MCF 10A (cell line): ENCODE results near the gene OR2A2. TPM values are rescaled to one million over a fixed set of nuclear protein-coding genes. Genes with fewer than 3 reads are reported as not detected.
"Not testable (repeated sequence)": the region's sequence is repeated elsewhere in the genome, so short reads cannot be mapped to it uniquely, and the experiment has no call there.

Experiments used
- BruUV-seq: library from RNA; stranded (reverse); fragments of 400-500 nt; replicated peaks from 2 replicates; lab custom pipeline; 2021; lab: Mats Ljungman, UMichigan
- CTCF ChIA-PET: fragments of 300-600 bp; sonication (Branson Sonifier 250); formaldehyde crosslinking; extraction: SDS; loops from one replicate; lab custom pipeline; 2021; ENCODE audit warnings: antibody characterized with exemption, inconsistent platforms; lab: Yijun Ruan, JAX
- POLR2A ChIA-PET: fragments of 300-600, 350-650 bp; sonication (Branson Sonifier 250); formaldehyde crosslinking; extraction: SDS; loops from one replicate; lab custom pipeline; 2020; ENCODE audit warnings: antibody characterized with exemption, inconsistent platforms; lab: Yijun Ruan, JAX
- DNase-seq: peaks from one replicate; pipeline ENCODE4 v3.0.0-alpha.2; 2018; ENCODE audit not compliant: unreplicated experiment
- H3K27ac Mint-ChIP-seq: one replicate; pipeline ENCODE4 v1.8.0; 2022; ENCODE audit warnings: mild to moderate bottlenecking, low read depth, mixed read lengths; ENCODE audit not compliant: unreplicated experiment
- H3K27me3 Mint-ChIP-seq: one replicate; pipeline ENCODE4 v1.8.0; 2022; ENCODE audit warnings: mixed read lengths; ENCODE audit not compliant: insufficient read depth, unreplicated experiment
- H3K36me3 Mint-ChIP-seq: one replicate; pipeline ENCODE4 v1.8.0; 2022; ENCODE audit warnings: mild to moderate bottlenecking, moderate library complexity, mixed read lengths; ENCODE audit not compliant: insufficient read depth, unreplicated experiment
- H3K4me1 Mint-ChIP-seq: one replicate; pipeline ENCODE4 v1.8.0; 2022; ENCODE audit warnings: mixed read lengths; ENCODE audit not compliant: insufficient read depth, unreplicated experiment
- H3K4me3 Mint-ChIP-seq: one replicate; pipeline ENCODE4 v1.8.0; 2022; ENCODE audit warnings: mild to moderate bottlenecking, moderate library complexity, mixed read lengths; ENCODE audit not compliant: unreplicated experiment
- H3K9me3 Mint-ChIP-seq: one replicate; pipeline ENCODE4 v1.8.0; 2022; ENCODE audit warnings: mixed read lengths; ENCODE audit not compliant: unreplicated experiment
- intact Hi-C: fragments of 100-400 bp; cut with micrococcal nuclease; formaldehyde crosslinking; loops from 2 replicates; pipeline ENCODE4 v1.14.1; 2022
- total RNA-seq: library from RNA; stranded (reverse); gene quantifications from 2 replicates; pipeline ENCODE4 v1.2.3, GENCODE V29; 2022
- TF ChIP-seq, protein P1 (sequence below): fragments of 200-600 bp; IDR thresholded peaks from one replicate; pipeline ENCODE4 v1.8.0; 2022; ENCODE audit warnings: antibody characterized with exemption, mild to moderate bottlenecking; ENCODE audit not compliant: unreplicated experiment

OR2A2 gene
- total RNA-seq, 1 experiment from 2014 or later, result not detected

DNA sequence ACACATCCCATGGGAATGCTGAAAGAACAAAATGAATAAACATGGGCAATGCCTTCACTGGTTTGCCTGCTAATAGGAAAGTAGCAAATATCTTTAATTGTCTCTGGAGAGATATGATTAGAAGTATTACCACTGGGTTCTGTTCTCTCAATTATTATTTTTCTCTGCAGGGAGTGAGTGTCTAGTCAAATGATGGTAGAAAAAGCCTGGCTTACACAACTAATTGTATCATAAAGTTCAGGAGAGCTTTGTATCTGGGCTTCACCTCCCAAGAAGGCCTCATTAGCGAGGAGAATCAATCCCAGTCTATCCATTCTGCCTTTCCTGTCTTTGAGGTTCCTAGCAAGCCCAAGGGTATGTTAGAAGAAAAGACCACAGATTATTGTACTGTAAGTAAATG lies 13.5 kb downstream of the OR2A2 start, which contains the start of gene OR2A14:
OR2A14 (plus strand) TSS at position 301 of the 400 bp plus-strand sequence. CDS start 5,937 bp downstream, outside the sequence.
- CTCF ChIA-PET, result interaction anchor here (0.7 kb wide), 1 partner anchor 67 kb away, joined by 4 read pairs; no protein-coding TSS in a partner anchor

DNA sequence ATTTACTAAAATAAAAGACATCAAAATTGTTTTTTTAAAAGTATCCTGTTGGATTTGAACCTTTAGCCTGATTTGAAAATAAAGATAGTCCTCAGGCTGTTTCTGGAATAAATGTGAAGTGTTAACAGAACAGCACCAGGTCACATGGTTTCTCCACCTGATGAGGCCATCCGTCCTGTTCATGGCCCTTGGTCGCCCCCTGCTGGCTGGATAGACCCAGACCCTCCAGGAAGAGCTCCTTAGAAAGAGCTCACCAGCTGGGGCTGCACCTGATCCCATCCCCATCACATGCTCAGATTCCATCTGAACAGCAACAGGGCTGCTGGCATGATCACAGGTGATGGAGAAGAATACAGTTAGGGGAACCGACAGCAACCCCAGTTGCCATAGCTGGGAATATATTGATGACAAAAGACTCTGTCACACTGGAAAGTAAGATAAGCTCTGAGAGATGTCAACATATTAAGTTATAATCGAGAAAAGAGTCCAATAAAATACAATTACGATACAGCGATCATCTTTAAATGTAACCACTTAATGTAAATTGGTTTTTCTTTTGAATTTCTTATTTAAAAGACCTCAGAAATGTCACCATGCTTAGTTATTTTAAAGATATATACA lies 18.4 kb downstream of the OR2A2 start:
- Mint-ChIP-seq H3K27me3 (no peaks in the 10 kb centered on the region), H3K27ac (no peak overlapping the region), H3K4me1 (no peaks in the 10 kb centered on the region), H3K9me3 (no peaks in the 10 kb centered on the region), H3K4me3 (no peak overlapping the region), H3K36me3 (no peaks in the 10 kb centered on the region)
- BruUV-seq, result no TSS peak
- intact Hi-C loops, result loop anchor here (2.0 to 5.0 kb wide), 2 partner anchors 101 to 227 kb away; no protein-coding TSS in a partner anchor
- CTCF ChIA-PET, result interaction anchor here (0.6 to 3.6 kb wide), 13 partner anchors 8 to 389 kb away, joined by 3 to 14 read pairs (median 3); no protein-coding TSS in a partner anchor
- TF ChIP-seq, protein P1, sequence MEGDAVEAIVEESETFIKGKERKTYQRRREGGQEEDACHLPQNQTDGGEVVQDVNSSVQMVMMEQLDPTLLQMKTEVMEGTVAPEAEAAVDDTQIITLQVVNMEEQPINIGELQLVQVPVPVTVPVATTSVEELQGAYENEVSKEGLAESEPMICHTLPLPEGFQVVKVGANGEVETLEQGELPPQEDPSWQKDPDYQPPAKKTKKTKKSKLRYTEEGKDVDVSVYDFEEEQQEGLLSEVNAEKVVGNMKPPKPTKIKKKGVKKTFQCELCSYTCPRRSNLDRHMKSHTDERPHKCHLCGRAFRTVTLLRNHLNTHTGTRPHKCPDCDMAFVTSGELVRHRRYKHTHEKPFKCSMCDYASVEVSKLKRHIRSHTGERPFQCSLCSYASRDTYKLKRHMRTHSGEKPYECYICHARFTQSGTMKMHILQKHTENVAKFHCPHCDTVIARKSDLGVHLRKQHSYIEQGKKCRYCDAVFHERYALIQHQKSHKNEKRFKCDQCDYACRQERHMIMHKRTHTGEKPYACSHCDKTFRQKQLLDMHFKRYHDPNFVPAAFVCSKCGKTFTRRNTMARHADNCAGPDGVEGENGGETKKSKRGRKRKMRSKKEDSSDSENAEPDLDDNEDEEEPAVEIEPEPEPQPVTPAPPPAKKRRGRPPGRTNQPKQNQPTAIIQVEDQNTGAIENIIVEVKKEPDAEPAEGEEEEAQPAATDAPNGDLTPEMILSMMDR, result peak; percentile 76
- POLR2A ChIA-PET, result interaction anchor here (0.7 to 0.8 kb wide), 2 partner anchors 101 to 215 kb away, joined by 3 read pairs; no protein-coding TSS in a partner anchor
- peak; percentile 86 for DNase-seq

More for the DNA sequence above, 13.5 kb downstream of the OR2A2 start, which contains the start of gene OR2A14:
- Mint-ChIP-seq H3K9me3 (peaks cover 5% of the 10 kb centered on the region), H3K4me3 (no peak within 1 kb of the TSS), H3K36me3 (no peaks in the 10 kb centered on the region), H3K27me3 (peaks cover 19% of the 10 kb centered on the region), H3K27ac (no peak within 1 kb of the TSS), H3K4me1 (no peaks in the 10 kb centered on the region)
- intact Hi-C loops, result no loop called here
- BruUV-seq, result no TSS peak
- no peak for DNase-seq
- TF ChIP-seq, protein P1, result no peak
- POLR2A ChIA-PET, result no interaction called here

DNA sequence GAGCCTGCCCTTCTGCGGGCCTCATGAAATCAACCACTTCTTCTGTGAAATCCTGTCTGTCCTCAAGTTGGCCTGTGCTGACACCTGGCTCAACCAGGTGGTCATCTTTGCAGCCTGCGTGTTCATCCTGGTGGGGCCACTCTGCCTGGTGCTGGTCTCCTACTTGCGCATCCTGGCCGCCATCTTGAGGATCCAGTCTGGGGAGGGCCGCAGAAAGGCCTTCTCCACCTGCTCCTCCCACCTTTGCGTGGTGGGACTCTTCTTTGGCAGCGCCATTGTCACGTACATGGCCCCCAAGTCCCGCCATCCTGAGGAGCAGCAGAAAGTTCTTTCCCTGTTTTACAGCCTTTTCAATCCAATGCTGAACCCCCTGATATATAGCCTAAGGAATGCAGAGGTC lies 20.2 kb downstream of the OR2A2 start:
- H3K9me3 Mint-ChIP-seq, DNase-seq, H3K36me3 Mint-ChIP-seq, H3K4me3 Mint-ChIP-seq, H3K27me3 Mint-ChIP-seq, H3K4me1 Mint-ChIP-seq, BruUV-seq, POLR2A ChIA-PET, H3K27ac Mint-ChIP-seq, CTCF ChIA-PET: not testable (repeated sequence)
- intact Hi-C loops, result loop anchor here (5.0 kb wide), 1 partner anchor 102 kb away; no protein-coding TSS in a partner anchor

DNA sequence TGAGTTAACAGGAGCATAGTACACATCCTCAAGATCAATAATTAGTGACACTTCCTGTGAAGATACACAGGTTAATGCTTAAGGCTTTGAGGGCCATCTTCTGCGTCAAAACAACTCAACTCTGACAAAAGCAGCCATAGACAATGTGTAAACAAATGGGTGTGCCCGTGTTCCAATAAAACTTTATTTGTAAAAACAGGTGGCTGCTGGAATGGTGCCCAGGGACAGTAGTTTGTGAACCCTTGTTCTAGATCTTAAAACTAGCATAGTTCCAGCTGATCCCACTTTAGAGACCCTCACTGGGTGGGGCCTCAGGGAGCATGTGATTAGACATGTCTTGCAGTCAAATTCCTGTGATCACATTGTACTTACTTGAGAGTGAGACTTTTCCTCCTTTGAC lies 21.3 kb downstream of the OR2A2 start:
- BruUV-seq, result no TSS peak
- intact Hi-C loops, result no loop called here
- Mint-ChIP-seq H3K4me3 (no peak overlapping the region), H3K36me3 (no peaks in the 10 kb centered on the region), H3K9me3 (no peaks in the 10 kb centered on the region), H3K27me3 (no peaks in the 10 kb centered on the region), H3K4me1 (no peaks in the 10 kb centered on the region), H3K27ac (no peak overlapping the region)
- CTCF ChIA-PET, result no interaction called here
- POLR2A ChIA-PET, result no interaction called here
- TF ChIP-seq, protein P1, result no peak
- DNase-seq, result no peak
